ENCODE data around the gene PRRC2A.

Gene PRRC2A

GRCh38 chr6:31592396-31592771 lies 28.1 kb upstream of the PRRC2A start:
- Histone ChIP-seq H3K9me3 (ENCODE audit: low read length) (no peaks in the 10 kb centered on the region), H3K4me3 (ENCODE audit: low read length) (no peak overlapping the region), H2AFZ (ENCODE audit: low read depth, low read length) (no peak overlapping the region), H3K4me1 (ENCODE audit: insufficient read depth, low read length) (no peaks in the 10 kb centered on the region), H3K36me3 (ENCODE audit: insufficient read depth, low read length) (no peaks in the 10 kb centered on the region), H3K27me3 (ENCODE audit: insufficient read depth, low read length) (peaks cover 6% of the 10 kb centered on the region)

- Histone ChIP-seq H2AFZ (ENCODE audit: low read depth, low read length) (no peak overlapping the region), H3K9me3 (ENCODE audit: low read length) (no peaks in the 10 kb centered on the region), H3K27me3 (ENCODE audit: insufficient read depth, low read length) (no peaks in the 10 kb centered on the region), H3K4me3 (ENCODE audit: low read length) (no peak overlapping the region), H3K36me3 (ENCODE audit: insufficient read depth, low read length) (no peaks in the 10 kb centered on the region), H3K4me1 (ENCODE audit: insufficient read depth, low read length) (no peaks in the 10 kb centered on the region)
These were observed 23.5 kb upstream of the PRRC2A start for GRCh38 chr6:31597006-31597405.

- H3K27me3 ChIP-seq (ENCODE audit: insufficient read depth, low read length): peaks cover 8% of the 10 kb centered on the region
- no peak overlapping the region for H3K4me3 ChIP-seq (ENCODE audit: low read length)
- no peak overlapping the region for H2AFZ ChIP-seq (ENCODE audit: low read depth, low read length)
- H3K36me3 ChIP-seq (ENCODE audit: insufficient read depth, low read length): no peaks in the 10 kb centered on the region
- H3K4me1 ChIP-seq (ENCODE audit: insufficient read depth, low read length): no peaks in the 10 kb centered on the region
- no peaks in the 10 kb centered on the region for H3K9me3 ChIP-seq (ENCODE audit: low read length)
These were observed 13.2 kb upstream of the PRRC2A start for GRCh38 chr6:31607317-31607716.

GRCh38 chr6:31609519-31610406 lies 10.8 kb upstream of the PRRC2A start:
- no peak overlapping the region for H3K4me3 ChIP-seq (ENCODE audit: low read length)
- H3K27me3 ChIP-seq (ENCODE audit: insufficient read depth, low read length): no peaks in the 10 kb centered on the region
- no peaks in the 10 kb centered on the region for H3K9me3 ChIP-seq (ENCODE audit: low read length)
- H2AFZ ChIP-seq (ENCODE audit: low read depth, low read length): no peak overlapping the region
- H3K4me1 ChIP-seq (ENCODE audit: insufficient read depth, low read length): no peaks in the 10 kb centered on the region
- H3K36me3 ChIP-seq (ENCODE audit: insufficient read depth, low read length): no peaks in the 10 kb centered on the region

- Histone ChIP-seq H3K4me3 (ENCODE audit: low read length) (no peak overlapping the region), H3K9me3 (ENCODE audit: low read length) (no peaks in the 10 kb centered on the region), H3K4me1 (ENCODE audit: insufficient read depth, low read length) (no peaks in the 10 kb centered on the region), H2AFZ (ENCODE audit: low read depth, low read length) (no peak overlapping the region), H3K27me3 (ENCODE audit: insufficient read depth, low read length) (no peaks in the 10 kb centered on the region), H3K36me3 (ENCODE audit: insufficient read depth, low read length) (no peaks in the 10 kb centered on the region)
These were observed 9.5 kb upstream of the PRRC2A start for GRCh38 chr6:31610968-31611367.

GRCh38 chr6:31614075-31614619 lies 6.4 kb upstream of the PRRC2A start:
- no peaks in the 10 kb centered on the region for H3K9me3 ChIP-seq (ENCODE audit: low read length)
- no peak overlapping the region for H2AFZ ChIP-seq (ENCODE audit: low read depth, low read length)
- no peaks in the 10 kb centered on the region for H3K36me3 ChIP-seq (ENCODE audit: insufficient read depth, low read length)
- H3K4me3 ChIP-seq (ENCODE audit: low read length): no peak overlapping the region
- H3K27me3 ChIP-seq (ENCODE audit: insufficient read depth, low read length): no peaks in the 10 kb centered on the region
- no peaks in the 10 kb centered on the region for H3K4me1 ChIP-seq (ENCODE audit: insufficient read depth, low read length)

- Histone ChIP-seq H3K4me1 (ENCODE audit: insufficient read depth, low read length) (peaks cover 3% of the 10 kb centered on the region), H3K9me3 (ENCODE audit: low read length) (no peaks in the 10 kb centered on the region), H3K4me3 (ENCODE audit: low read length) (no peak within 1 kb of the TSS), H3K36me3 (ENCODE audit: insufficient read depth, low read length) (no peaks in the 10 kb centered on the region), H2AFZ (ENCODE audit: low read depth, low read length) (no peak within 1 kb of the TSS), H3K27me3 (ENCODE audit: insufficient read depth, low read length) (no peaks in the 10 kb centered on the region)
These were observed 5.6 kb upstream of the PRRC2A start, which contains the start of gene AIF1 for GRCh38 chr6:31614684-31615578. Gene AIF1 (plus strand): TSS chr6:31615234. CDS start chr6:31615330, 96 bp downstream.

GRCh38 chr6:31615748-31616147 lies 4.8 kb upstream of the PRRC2A start:
- Histone ChIP-seq H3K27me3 (ENCODE audit: insufficient read depth, low read length) (no peaks in the 10 kb centered on the region), H3K4me3 (ENCODE audit: low read length) (no peak overlapping the region), H3K9me3 (ENCODE audit: low read length) (no peaks in the 10 kb centered on the region), H2AFZ (ENCODE audit: low read depth, low read length) (no peak overlapping the region), H3K36me3 (ENCODE audit: insufficient read depth, low read length) (no peaks in the 10 kb centered on the region), H3K4me1 (ENCODE audit: insufficient read depth, low read length) (peaks cover 3% of the 10 kb centered on the region)

- Histone ChIP-seq H3K9me3 (ENCODE audit: low read length) (no peaks in the 10 kb centered on the region), H3K4me1 (ENCODE audit: insufficient read depth, low read length) (peaks cover 8% of the 10 kb centered on the region), H3K27me3 (ENCODE audit: insufficient read depth, low read length) (no peaks in the 10 kb centered on the region), H2AFZ (ENCODE audit: low read depth, low read length) (no peak overlapping the region), H3K36me3 (ENCODE audit: insufficient read depth, low read length) (peaks cover under 1% of the 10 kb centered on the region), H3K4me3 (ENCODE audit: low read length) (no peak overlapping the region)
These were observed 3.5 kb upstream of the PRRC2A start for GRCh38 chr6:31617010-31617409.

- peak overlapping the region; percentile 84 for H3K4me3 ChIP-seq (ENCODE audit: low read length)
- H3K9me3 ChIP-seq (ENCODE audit: low read length): no peaks in the 10 kb centered on the region
- no peaks in the 10 kb centered on the region for H3K27me3 ChIP-seq (ENCODE audit: insufficient read depth, low read length)
- no peak overlapping the region for H2AFZ ChIP-seq (ENCODE audit: low read depth, low read length)
- H3K36me3 ChIP-seq (ENCODE audit: insufficient read depth, low read length): peaks cover 28% of the 10 kb centered on the region
- H3K4me1 ChIP-seq (ENCODE audit: insufficient read depth, low read length): peaks cover 18% of the 10 kb centered on the region
These were observed 520 bp upstream of the PRRC2A start for GRCh38 chr6:31619805-31620585.

- peaks cover 42% of the 10 kb centered on the region for H3K36me3 ChIP-seq (ENCODE audit: insufficient read depth, low read length)
- H3K4me1 ChIP-seq (ENCODE audit: insufficient read depth, low read length): peaks cover 18% of the 10 kb centered on the region
- H3K27me3 ChIP-seq (ENCODE audit: insufficient read depth, low read length): no peaks in the 10 kb centered on the region
- no peaks in the 10 kb centered on the region for H3K9me3 ChIP-seq (ENCODE audit: low read length)
- H3K4me3 ChIP-seq (ENCODE audit: low read length): peak overlapping the region; percentile 87
- H2AFZ ChIP-seq (ENCODE audit: low read depth, low read length): no peak overlapping the region
These were observed 915 bp downstream of the PRRC2A start for GRCh38 chr6:31621320-31621939.

- peak overlapping the region; percentile 87 for H3K4me3 ChIP-seq (ENCODE audit: low read length)
- no peak overlapping the region for H2AFZ ChIP-seq (ENCODE audit: low read depth, low read length)
- no peaks in the 10 kb centered on the region for H3K9me3 ChIP-seq (ENCODE audit: low read length)
- no peaks in the 10 kb centered on the region for H3K27me3 ChIP-seq (ENCODE audit: insufficient read depth, low read length)
- peaks cover 48% of the 10 kb centered on the region for H3K36me3 ChIP-seq (ENCODE audit: insufficient read depth, low read length)
- H3K4me1 ChIP-seq (ENCODE audit: insufficient read depth, low read length): peaks cover 18% of the 10 kb centered on the region
These were observed 1.5 kb downstream of the PRRC2A start for GRCh38 chr6:31621991-31622390.
